GM21723 (cell line): ENCODE results near the gene CACNA1A.
"Not testable (repeated sequence)": the region's sequence is repeated elsewhere in the genome, so short reads cannot be mapped to it uniquely, and the experiment has no call there.

Experiments used
- ATAC-seq: cut with Tn5 transposase; IDR thresholded peaks from one replicate; pipeline ENCODE4 v1.9.1; 2021; ENCODE audit warnings: mild to moderate bottlenecking, moderate library complexity; ENCODE audit not compliant: unreplicated experiment

The CACNA1A gene

GRCh38 chr19:13282486-13283065 is 223.7 kb downstream of the CACNA1A start:
- ATAC-seq, result no peak

- ATAC-seq, result no peak
These were observed 224.6 kb downstream of the CACNA1A start for GRCh38 chr19:13281567-13282291.

GRCh38 chr19:13277104-13277809 is 229.0 kb downstream of the CACNA1A start:
- peak; percentile 61 for ATAC-seq

GRCh38 chr19:13275016-13275722 is 231.1 kb downstream of the CACNA1A start:
- no peak for ATAC-seq

GRCh38 chr19:13270514-13271105 is 235.7 kb downstream of the CACNA1A start:
- no peak for ATAC-seq

GRCh38 chr19:13269348-13269747 is 236.9 kb downstream of the CACNA1A start:
- ATAC-seq, result no peak

GRCh38 chr19:13267889-13268288 is 238.4 kb downstream of the CACNA1A start:
- no peak for ATAC-seq

GRCh38 chr19:13267131-13267530 is 239.1 kb downstream of the CACNA1A start:
- ATAC-seq, result no peak

- no peak for ATAC-seq
These were observed 243.8 kb downstream of the CACNA1A start for GRCh38 chr19:13262450-13262849.

- no peak for ATAC-seq
These were observed 245.2 kb downstream of the CACNA1A start for GRCh38 chr19:13260883-13261653.

- no peak for ATAC-seq
These were observed 249.4 kb downstream of the CACNA1A start for GRCh38 chr19:13256918-13257317.

- ATAC-seq, result not testable (repeated sequence)
These were observed 249.9 kb downstream of the CACNA1A start for GRCh38 chr19:13256398-13256797.

- no peak for ATAC-seq
These were observed 250.6 kb downstream of the CACNA1A start for GRCh38 chr19:13255719-13256059.

GRCh38 chr19:13255041-13255718 is 251.1 kb downstream of the CACNA1A start:
- no peak for ATAC-seq

- no peak for ATAC-seq
These were observed 253.5 kb downstream of the CACNA1A start for GRCh38 chr19:13252569-13253335.

GRCh38 chr19:13244920-13245319 is 261.4 kb downstream of the CACNA1A start:
- no peak for ATAC-seq

- no peak for ATAC-seq
These were observed 264.8 kb downstream of the CACNA1A start for GRCh38 chr19:13241231-13242104.
